ENCODE measurements around the gene LRBA. TPM values are rescaled to one million over a fixed set of nuclear protein-coding genes. Genes with fewer than 3 reads are reported as not detected.

Gene LRBA
- total RNA-seq, 1 donor from 2014 or later, result 54.0 TPM

GRCh38 chr4:150619042-150619441 is 396.0 kb downstream of the LRBA start:
- H3K9me3 Mint-ChIP-seq, result no peaks in the 10 kb centered on the region
- H3K27ac Mint-ChIP-seq, result no peak overlapping the region
- DNase-seq, result no peak
- intact Hi-C loops (cut with micrococcal nuclease), result no loop called here
- no peaks in the 10 kb centered on the region for H3K27me3 Mint-ChIP-seq
- H3K4me1 Mint-ChIP-seq, result no peaks in the 10 kb centered on the region
- H3K36me3 Mint-ChIP-seq (ENCODE audit: low read depth), result peaks cover 2% of the 10 kb centered on the region
- no peak overlapping the region for H3K4me3 Mint-ChIP-seq

GRCh38 chr4:150609131-150609530 is 406.0 kb downstream of the LRBA start:
- H3K4me3 Mint-ChIP-seq, result no peak overlapping the region
- no peaks in the 10 kb centered on the region for H3K4me1 Mint-ChIP-seq
- peaks cover 4% of the 10 kb centered on the region for H3K36me3 Mint-ChIP-seq (ENCODE audit: low read depth)
- no peaks in the 10 kb centered on the region for H3K9me3 Mint-ChIP-seq
- DNase-seq, result no peak
- H3K27ac Mint-ChIP-seq, result no peak overlapping the region
- no peaks in the 10 kb centered on the region for H3K27me3 Mint-ChIP-seq
- intact Hi-C loops (cut with micrococcal nuclease), result no loop called here

GRCh38 chr4:150600812-150601445 is 414.2 kb downstream of the LRBA start:
- intact Hi-C loops (cut with micrococcal nuclease), result no loop called here
- H3K36me3 Mint-ChIP-seq (ENCODE audit: low read depth), result peaks cover 11% of the 10 kb centered on the region
- DNase-seq, result no peak
- H3K27ac Mint-ChIP-seq, result no peak overlapping the region
- H3K9me3 Mint-ChIP-seq, result no peaks in the 10 kb centered on the region
- no peaks in the 10 kb centered on the region for H3K4me1 Mint-ChIP-seq
- no peak overlapping the region for H3K4me3 Mint-ChIP-seq
- no peaks in the 10 kb centered on the region for H3K27me3 Mint-ChIP-seq

GRCh38 chr4:150599547-150599946 is 415.5 kb downstream of the LRBA start:
- H3K4me3 Mint-ChIP-seq, result no peak overlapping the region
- H3K27me3 Mint-ChIP-seq, result no peaks in the 10 kb centered on the region
- H3K27ac Mint-ChIP-seq, result no peak overlapping the region
- H3K9me3 Mint-ChIP-seq, result no peaks in the 10 kb centered on the region
- DNase-seq, result no peak
- intact Hi-C loops (cut with micrococcal nuclease), result no loop called here
- no peaks in the 10 kb centered on the region for H3K4me1 Mint-ChIP-seq
- H3K36me3 Mint-ChIP-seq (ENCODE audit: low read depth), result peaks cover 11% of the 10 kb centered on the region

GRCh38 chr4:150598909-150599308 is 416.2 kb downstream of the LRBA start:
- Mint-ChIP-seq H3K4me1 (no peaks in the 10 kb centered on the region), H3K9me3 (no peaks in the 10 kb centered on the region), H3K27ac (no peak overlapping the region), H3K4me3 (no peak overlapping the region), H3K27me3 (no peaks in the 10 kb centered on the region), H3K36me3 (ENCODE audit: low read depth) (peaks cover 11% of the 10 kb centered on the region)
- intact Hi-C loops (cut with micrococcal nuclease), result no loop called here
- DNase-seq, result no peak

GRCh38 chr4:150593996-150594395 is 421.1 kb downstream of the LRBA start:
- Mint-ChIP-seq H3K27me3 (no peaks in the 10 kb centered on the region), H3K9me3 (no peaks in the 10 kb centered on the region), H3K4me1 (no peaks in the 10 kb centered on the region), H3K4me3 (no peak overlapping the region), H3K27ac (no peak overlapping the region), H3K36me3 (ENCODE audit: low read depth) (peaks cover 13% of the 10 kb centered on the region)
- intact Hi-C loops (cut with micrococcal nuclease), result no loop called here
- DNase-seq, result no peak

GRCh38 chr4:150591904-150592303 is 423.2 kb downstream of the LRBA start:
- Mint-ChIP-seq H3K27me3 (no peaks in the 10 kb centered on the region), H3K27ac (no peak overlapping the region), H3K9me3 (no peaks in the 10 kb centered on the region), H3K36me3 (ENCODE audit: low read depth) (peaks cover 10% of the 10 kb centered on the region), H3K4me1 (no peaks in the 10 kb centered on the region), H3K4me3 (no peak overlapping the region)
- DNase-seq, result no peak
- intact Hi-C loops (cut with micrococcal nuclease), result no loop called here

GRCh38 chr4:150591406-150591805 is 423.7 kb downstream of the LRBA start:
- no peak overlapping the region for H3K4me3 Mint-ChIP-seq
- no peaks in the 10 kb centered on the region for H3K9me3 Mint-ChIP-seq
- DNase-seq, result no peak
- H3K36me3 Mint-ChIP-seq (ENCODE audit: low read depth), result peaks cover 11% of the 10 kb centered on the region
- no peak overlapping the region for H3K27ac Mint-ChIP-seq
- intact Hi-C loops (cut with micrococcal nuclease), result no loop called here
- no peaks in the 10 kb centered on the region for H3K27me3 Mint-ChIP-seq
- H3K4me1 Mint-ChIP-seq, result no peaks in the 10 kb centered on the region

GRCh38 chr4:150590631-150591030 is 424.5 kb downstream of the LRBA start:
- Mint-ChIP-seq H3K4me1 (no peaks in the 10 kb centered on the region), H3K27me3 (no peaks in the 10 kb centered on the region), H3K9me3 (no peaks in the 10 kb centered on the region), H3K27ac (no peak overlapping the region), H3K36me3 (ENCODE audit: low read depth) (peaks cover 15% of the 10 kb centered on the region), H3K4me3 (no peak overlapping the region)
- intact Hi-C loops (cut with micrococcal nuclease), result no loop called here
- DNase-seq, result no peak

- H3K4me1 Mint-ChIP-seq, result no peaks in the 10 kb centered on the region
- H3K36me3 Mint-ChIP-seq (ENCODE audit: low read depth), result peaks cover 20% of the 10 kb centered on the region
- DNase-seq, result no peak
- no peaks in the 10 kb centered on the region for H3K9me3 Mint-ChIP-seq
- H3K27ac Mint-ChIP-seq, result no peak overlapping the region
- intact Hi-C loops (cut with micrococcal nuclease), result no loop called here
- H3K27me3 Mint-ChIP-seq, result no peaks in the 10 kb centered on the region
- no peak overlapping the region for H3K4me3 Mint-ChIP-seq
These were observed 425.9 kb downstream of the LRBA start for GRCh38 chr4:150589157-150589556.

GRCh38 chr4:150588316-150588715 is 426.8 kb downstream of the LRBA start:
- Mint-ChIP-seq H3K36me3 (ENCODE audit: low read depth) (peaks cover 28% of the 10 kb centered on the region), H3K4me1 (no peaks in the 10 kb centered on the region), H3K9me3 (no peaks in the 10 kb centered on the region), H3K27me3 (no peaks in the 10 kb centered on the region), H3K27ac (no peak overlapping the region), H3K4me3 (no peak overlapping the region)
- intact Hi-C loops (cut with micrococcal nuclease), result no loop called here
- DNase-seq, result no peak

GRCh38 chr4:150586162-150586810 is 428.8 kb downstream of the LRBA start:
- H3K4me3 Mint-ChIP-seq, result no peak overlapping the region
- H3K9me3 Mint-ChIP-seq, result no peaks in the 10 kb centered on the region
- no peaks in the 10 kb centered on the region for H3K27me3 Mint-ChIP-seq
- no peak for DNase-seq
- intact Hi-C loops (cut with micrococcal nuclease), result no loop called here
- peaks cover 41% of the 10 kb centered on the region for H3K36me3 Mint-ChIP-seq (ENCODE audit: low read depth)
- H3K4me1 Mint-ChIP-seq, result no peaks in the 10 kb centered on the region
- no peak overlapping the region for H3K27ac Mint-ChIP-seq

- Mint-ChIP-seq H3K9me3 (no peaks in the 10 kb centered on the region), H3K27me3 (no peaks in the 10 kb centered on the region), H3K27ac (no peak overlapping the region), H3K4me3 (no peak overlapping the region), H3K4me1 (no peaks in the 10 kb centered on the region), H3K36me3 (ENCODE audit: low read depth) (peaks cover 39% of the 10 kb centered on the region)
- intact Hi-C loops (cut with micrococcal nuclease), result no loop called here
- DNase-seq, result no peak
These were observed 429.5 kb downstream of the LRBA start for GRCh38 chr4:150585611-150586010.

GRCh38 chr4:150584111-150584915 is 430.8 kb downstream of the LRBA start:
- no peak overlapping the region for H3K4me3 Mint-ChIP-seq
- H3K36me3 Mint-ChIP-seq (ENCODE audit: low read depth), result peaks cover 43% of the 10 kb centered on the region
- H3K4me1 Mint-ChIP-seq, result no peaks in the 10 kb centered on the region
- H3K27me3 Mint-ChIP-seq, result no peaks in the 10 kb centered on the region
- intact Hi-C loops (cut with micrococcal nuclease), result no loop called here
- no peak for DNase-seq
- H3K27ac Mint-ChIP-seq, result no peak overlapping the region
- no peaks in the 10 kb centered on the region for H3K9me3 Mint-ChIP-seq
